A549 (cell line): ENCODE measurements around the gene GBF1.

Experiments
- KDM1A ChIP-seq: fragments of 200-600 bp; sonication (generic); IDR thresholded peaks from 2 replicates; pipeline ENCODE4 v1.6.1; 2016; ENCODE audit warnings: low read depth, mild to moderate bottlenecking
- TF ChIP-seq, protein P1 (sequence below): fragments of >200 bp; sonication (Bioruptor Twin); formaldehyde crosslinking; IDR thresholded peaks from 3 replicates; pipeline ENCODE4 v1.5.1; 2016
- TF ChIP-seq, protein P2 (sequence below): fragments of 250-450 bp; sonication (Bioruptor Pico); IDR thresholded peaks from 2 replicates; pipeline ENCODE4 v1.5.0; 2020; ENCODE audit warnings: low read depth, mild to moderate bottlenecking, moderate library complexity

DNA sequence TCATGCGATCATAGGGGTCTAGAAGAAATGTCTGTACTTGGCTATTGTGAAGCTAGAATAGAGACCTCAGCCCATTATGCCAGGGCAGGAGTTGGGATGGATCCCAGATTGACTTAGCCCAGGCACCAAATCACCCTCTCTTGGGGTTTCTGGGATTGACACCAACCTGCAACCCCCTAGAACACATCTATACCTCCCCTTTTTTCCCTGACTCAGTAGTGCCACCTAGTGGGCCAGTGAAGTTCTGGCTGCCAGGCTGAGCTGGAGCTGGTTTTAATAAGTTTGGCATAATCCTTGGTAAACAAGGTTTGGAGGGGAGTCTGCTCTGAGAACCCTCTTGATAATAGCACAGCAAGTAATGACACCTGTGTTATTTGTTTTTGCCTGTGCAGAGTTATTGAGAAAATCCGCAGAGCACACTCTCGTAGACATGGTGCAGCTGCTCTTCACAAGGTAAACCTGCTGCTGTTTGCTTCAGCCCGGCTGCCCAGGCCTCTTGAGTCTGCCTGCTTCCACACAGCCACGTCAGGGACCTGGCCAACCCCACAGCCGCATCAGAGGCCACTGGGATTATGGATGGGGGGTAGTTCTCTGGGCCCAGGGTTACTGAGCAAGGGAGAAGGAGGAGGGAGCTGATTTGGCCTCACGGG lies 106.9 kb downstream of the GBF1 start:
- no peak for TF ChIP-seq KDM1A
- TF ChIP-seq, protein P1, sequence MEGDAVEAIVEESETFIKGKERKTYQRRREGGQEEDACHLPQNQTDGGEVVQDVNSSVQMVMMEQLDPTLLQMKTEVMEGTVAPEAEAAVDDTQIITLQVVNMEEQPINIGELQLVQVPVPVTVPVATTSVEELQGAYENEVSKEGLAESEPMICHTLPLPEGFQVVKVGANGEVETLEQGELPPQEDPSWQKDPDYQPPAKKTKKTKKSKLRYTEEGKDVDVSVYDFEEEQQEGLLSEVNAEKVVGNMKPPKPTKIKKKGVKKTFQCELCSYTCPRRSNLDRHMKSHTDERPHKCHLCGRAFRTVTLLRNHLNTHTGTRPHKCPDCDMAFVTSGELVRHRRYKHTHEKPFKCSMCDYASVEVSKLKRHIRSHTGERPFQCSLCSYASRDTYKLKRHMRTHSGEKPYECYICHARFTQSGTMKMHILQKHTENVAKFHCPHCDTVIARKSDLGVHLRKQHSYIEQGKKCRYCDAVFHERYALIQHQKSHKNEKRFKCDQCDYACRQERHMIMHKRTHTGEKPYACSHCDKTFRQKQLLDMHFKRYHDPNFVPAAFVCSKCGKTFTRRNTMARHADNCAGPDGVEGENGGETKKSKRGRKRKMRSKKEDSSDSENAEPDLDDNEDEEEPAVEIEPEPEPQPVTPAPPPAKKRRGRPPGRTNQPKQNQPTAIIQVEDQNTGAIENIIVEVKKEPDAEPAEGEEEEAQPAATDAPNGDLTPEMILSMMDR: peak; percentile 93
- TF ChIP-seq, protein P2, sequence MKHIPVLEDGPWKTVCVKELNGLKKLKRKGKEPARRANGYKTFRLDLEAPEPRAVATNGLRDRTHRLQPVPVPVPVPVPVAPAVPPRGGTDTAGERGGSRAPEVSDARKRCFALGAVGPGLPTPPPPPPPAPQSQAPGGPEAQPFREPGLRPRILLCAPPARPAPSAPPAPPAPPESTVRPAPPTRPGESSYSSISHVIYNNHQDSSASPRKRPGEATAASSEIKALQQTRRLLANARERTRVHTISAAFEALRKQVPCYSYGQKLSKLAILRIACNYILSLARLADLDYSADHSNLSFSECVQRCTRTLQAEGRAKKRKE (CRISPR knock-in tag): no peak
